Neural progenitor cell (in vitro differentiated cells): ENCODE results near the gene CFAP54.

Experiments
- CTCF ChIP-seq: fragments of 200-600 bp; sonication (generic); IDR thresholded peaks from 2 replicates; pipeline ENCODE4 v1.5.1; 2017; ENCODE audit warnings: antibody characterized with exemption, mild to moderate bottlenecking
- EZH2 ChIP-seq: fragments of 200-600 bp; sonication (generic); IDR thresholded peaks from 2 replicates; pipeline ENCODE4 v1.6.1; 2017; ENCODE audit warnings: antibody characterized with exemption, mild to moderate bottlenecking, moderate library complexity

GRCh38 chr12:96824838-96825236 lies 335.5 kb downstream of the CFAP54 start:
- TF ChIP-seq CTCF (no peak), EZH2 (no peak)
